GM03348 (cell line): ENCODE data around the gene ABCC9.
"Not testable (repeated sequence)": the region's sequence is repeated elsewhere in the genome, so short reads cannot be mapped to it uniquely, and the experiment has no call there.

Source experiments
- DNase-seq: peaks from one replicate; pipeline ENCODE4 v3.0.0; 2012; ENCODE audit warnings: low spot score

ABCC9 gene

GRCh38 chr12:21933656-21934055, 7.6 kb downstream of the ABCC9 start:
- no peak for DNase-seq

GRCh38 chr12:21929972-21930371, 11.3 kb downstream of the ABCC9 start:
- DNase-seq: not testable (repeated sequence)

GRCh38 chr12:21925296-21925913, 15.8 kb downstream of the ABCC9 start:
- DNase-seq: no peak

DNA sequence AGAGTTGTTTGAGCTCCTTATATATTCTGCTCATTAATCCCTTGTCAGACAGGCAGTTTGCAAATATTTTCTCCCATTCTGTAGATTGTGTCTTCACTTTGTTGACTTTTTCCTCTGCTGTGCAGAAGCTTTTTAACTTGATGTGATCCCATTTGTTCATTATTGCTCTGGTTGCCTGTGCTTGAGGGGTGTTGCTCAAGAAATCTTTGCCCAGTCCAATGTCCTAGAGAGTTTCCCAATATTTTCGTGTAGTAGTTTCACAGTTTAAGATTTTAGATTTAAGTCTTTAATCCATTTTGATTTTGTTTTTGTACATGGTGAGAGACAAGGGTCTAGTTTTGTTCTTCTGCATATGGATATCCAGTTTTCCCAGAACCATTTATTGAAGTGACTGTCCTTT, 19.8 kb downstream of the ABCC9 start:
- DNase-seq: no peak

- DNase-seq: no peak
These were observed 22.8 kb downstream of the ABCC9 start for GRCh38 chr12:21918456-21918855.

GRCh38 chr12:21913823-21914222, 27.4 kb downstream of the ABCC9 start:
- peak; percentile 12 for DNase-seq

DNA sequence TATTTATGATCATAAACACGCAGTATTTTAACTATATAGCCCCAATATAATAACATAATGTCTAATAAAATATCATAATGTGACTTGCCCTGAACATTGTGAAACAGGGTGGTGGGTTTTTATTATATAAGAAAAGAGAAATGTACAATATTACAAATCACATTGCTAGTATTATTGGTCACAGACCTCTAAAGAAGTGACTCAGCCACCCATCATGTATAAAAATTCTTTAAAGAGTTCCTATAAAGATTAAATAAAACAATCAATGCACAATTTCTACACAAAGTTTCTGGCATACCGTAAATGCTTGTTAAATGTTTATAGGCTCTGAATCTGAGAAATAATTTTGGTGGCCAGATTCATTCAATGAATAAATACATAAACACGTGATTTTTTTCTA, 28.9 kb downstream of the ABCC9 start:
- DNase-seq: no peak

DNA sequence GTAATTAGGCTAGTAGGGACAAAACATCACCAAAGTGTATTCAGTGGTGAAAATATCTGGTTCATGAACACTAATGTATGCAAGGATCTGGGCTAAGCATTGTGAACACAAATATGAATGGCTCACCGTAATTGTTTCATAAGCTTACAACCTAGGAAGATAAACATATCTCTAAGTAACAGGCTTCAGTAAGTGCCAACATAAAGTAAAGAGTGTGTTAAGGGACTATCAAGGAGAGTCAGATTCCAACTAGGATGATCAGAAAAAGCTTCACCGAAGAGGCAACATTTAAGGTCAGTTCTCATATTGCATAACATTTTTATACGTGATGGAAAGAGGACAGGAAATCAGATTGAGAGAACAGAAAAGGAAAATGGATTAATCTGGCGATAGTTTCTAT, 29.4 kb downstream of the ABCC9 start:
- no peak for DNase-seq

DNA sequence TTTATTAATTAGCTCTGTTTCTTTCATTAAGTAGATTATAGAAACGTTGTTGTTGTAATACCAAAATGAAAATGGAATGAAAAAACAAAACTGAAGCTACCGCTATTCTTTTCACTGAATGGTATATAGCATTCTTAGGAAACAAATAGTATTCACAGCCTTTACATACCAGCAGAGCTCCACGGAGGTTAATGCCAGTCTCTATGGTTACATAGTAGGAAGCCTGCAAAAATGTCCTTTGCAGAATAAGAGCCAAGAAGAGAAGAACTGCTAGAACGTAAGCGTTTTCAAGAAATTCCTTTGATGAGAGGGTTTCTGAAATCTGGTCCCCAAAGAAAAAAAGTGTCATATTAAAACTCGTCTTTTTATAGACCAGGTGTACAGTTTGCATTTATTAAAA, 30.6 kb downstream of the ABCC9 start:
- DNase-seq: no peak

GRCh38 chr12:21907948-21908837, 33.0 kb downstream of the ABCC9 start:
- no peak for DNase-seq

DNA sequence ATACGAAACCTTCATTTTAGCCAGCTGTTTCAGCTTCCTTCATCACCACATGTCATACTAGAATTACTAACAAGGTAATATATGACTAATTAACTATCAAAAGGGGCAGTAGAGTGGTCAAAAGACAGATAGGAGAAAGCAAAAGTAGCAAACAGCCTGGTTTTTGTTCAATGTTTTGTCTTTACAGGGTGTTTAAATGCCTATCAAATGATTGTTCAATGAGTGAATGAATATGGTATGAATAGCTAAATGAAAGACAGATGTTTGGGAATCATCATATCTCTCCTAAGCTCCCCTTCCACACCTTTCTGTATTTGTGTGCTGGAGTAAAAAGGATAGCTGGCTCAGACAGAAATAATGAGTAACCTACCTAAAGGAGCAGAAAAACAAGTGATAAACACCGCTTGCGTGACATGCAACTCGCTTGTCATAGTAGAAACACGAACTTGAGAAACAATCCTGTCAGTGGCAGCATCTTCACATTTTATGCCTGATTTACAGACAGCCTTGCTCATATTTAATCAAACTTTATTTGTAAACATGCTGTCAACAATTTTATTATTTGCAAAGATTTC, 34.2 kb downstream of the ABCC9 start:
- DNase-seq: peak; percentile 36

DNA sequence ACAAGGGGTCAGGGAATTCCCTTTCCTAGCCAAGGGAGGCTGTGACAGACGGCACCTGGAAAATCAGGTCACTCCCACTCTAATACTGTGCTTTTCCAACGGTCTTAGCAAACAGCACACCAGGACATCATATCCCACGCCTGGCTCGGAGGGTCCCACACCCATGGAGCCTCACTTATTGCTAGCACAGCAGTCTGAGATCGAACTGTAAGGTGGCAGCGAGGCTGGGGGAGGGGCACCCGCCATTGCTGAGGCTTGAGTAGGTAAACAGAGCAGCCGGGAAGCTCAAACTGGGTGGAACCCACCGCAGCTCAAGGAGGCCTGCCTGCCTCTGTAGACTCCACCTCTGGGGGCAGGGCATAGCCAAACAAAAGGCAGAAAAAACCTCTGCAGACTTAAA, 41.7 kb downstream of the ABCC9 start:
- not testable (repeated sequence) for DNase-seq

- no peak for DNase-seq
These were observed 45.6 kb downstream of the ABCC9 start for GRCh38 chr12:21895651-21896050.

- no peak for DNase-seq
These were observed 46.2 kb downstream of the ABCC9 start for GRCh38 chr12:21894792-21895595.

DNA sequence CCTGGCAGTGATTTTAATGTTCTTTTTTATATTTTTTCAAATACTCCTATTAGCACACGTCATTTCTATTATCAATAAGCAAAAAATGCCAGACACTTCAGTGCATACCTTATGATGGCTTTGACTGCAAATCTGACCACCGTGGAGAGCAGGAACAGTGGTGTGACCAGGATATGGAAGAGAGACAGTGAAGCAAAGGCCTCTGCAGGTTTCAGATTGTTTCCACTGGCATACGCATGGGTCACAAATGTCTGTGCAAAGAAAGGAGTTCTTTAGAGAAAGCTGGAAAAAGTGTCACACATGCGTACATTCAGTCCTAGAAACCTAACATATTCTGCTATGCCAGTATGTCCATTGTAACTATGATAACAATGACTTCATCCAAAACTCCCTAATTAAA, 47.3 kb downstream of the ABCC9 start:
- no peak for DNase-seq

DNA sequence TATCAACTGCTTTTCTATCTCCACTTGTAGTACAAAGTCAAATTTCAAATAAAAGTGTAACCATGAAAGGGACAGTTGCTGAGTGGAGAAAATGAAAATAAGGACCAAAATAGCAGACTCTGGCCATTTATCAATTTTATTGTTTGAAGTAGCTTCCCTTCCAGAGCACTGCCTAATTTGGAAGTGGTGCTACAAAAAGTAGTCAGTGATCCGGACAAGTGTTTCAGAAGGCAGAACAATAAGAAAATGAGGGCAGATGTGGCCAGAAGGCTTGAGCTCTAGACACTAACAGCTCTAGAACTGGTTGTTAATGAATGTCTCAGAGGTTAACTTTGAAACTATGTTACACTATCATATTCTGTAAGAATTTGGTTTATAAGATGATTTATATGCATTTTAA, 48.9 kb downstream of the ABCC9 start:
- DNase-seq: no peak

DNA sequence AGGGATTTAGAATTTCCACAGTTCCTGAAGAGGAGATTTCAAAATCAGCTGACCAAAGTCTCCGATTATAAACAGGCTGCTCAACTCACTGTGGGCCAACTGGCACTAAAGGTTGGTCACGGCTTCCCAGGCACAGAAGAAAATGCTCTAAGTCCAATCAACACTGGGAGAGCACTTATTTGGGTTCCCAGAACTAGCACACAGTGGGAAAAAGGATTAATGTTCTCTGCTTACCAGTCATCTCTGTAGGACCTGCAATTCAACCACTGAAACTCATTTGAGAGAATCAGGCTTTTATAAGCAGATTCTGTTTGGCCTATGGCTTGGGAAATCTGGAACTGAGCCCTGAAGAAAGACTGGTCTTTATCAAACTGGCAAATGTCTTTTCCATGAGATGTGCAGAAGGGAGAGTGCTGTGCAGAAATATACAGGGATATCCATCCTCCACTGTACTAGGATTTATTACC, 49.4 kb downstream of the ABCC9 start:
- no peak for DNase-seq

- no peak for DNase-seq
These were observed 52.9 kb downstream of the ABCC9 start for GRCh38 chr12:21888276-21888863.

- DNase-seq: no peak
These were observed 56.3 kb downstream of the ABCC9 start for GRCh38 chr12:21884936-21885335.

- no peak for DNase-seq
These were observed 58.6 kb downstream of the ABCC9 start for GRCh38 chr12:21882635-21883034.

GRCh38 chr12:21881965-21882364, 59.3 kb downstream of the ABCC9 start:
- DNase-seq: no peak

DNA sequence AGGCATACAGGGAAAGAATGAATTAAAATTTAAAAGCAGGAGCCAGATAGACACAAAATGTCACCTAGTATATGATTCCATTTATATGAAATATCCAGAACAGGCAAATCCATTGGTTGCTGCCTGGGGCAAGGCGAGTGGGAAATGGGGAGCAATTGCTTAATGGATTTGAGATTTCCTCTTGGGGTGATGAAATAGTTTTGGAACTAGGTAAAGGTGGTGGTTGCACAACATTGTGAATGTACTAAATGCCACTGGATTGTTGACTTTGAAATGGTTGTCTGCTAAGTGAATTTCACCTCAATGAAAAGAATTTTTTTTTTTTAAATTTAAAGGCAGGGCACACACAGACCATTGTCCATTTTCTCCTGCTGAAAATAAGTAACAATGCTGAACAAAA, 61.9 kb downstream of the ABCC9 start:
- DNase-seq: no peak
